ENCODE measurements around the gene SLC37A1. TPM values are rescaled to one million over a fixed set of nuclear protein-coding genes. Genes with fewer than 3 reads are reported as not detected.

The SLC37A1 gene
- total RNA-seq, 1 experiment from 2014 or later = 38.3 TPM

DNA sequence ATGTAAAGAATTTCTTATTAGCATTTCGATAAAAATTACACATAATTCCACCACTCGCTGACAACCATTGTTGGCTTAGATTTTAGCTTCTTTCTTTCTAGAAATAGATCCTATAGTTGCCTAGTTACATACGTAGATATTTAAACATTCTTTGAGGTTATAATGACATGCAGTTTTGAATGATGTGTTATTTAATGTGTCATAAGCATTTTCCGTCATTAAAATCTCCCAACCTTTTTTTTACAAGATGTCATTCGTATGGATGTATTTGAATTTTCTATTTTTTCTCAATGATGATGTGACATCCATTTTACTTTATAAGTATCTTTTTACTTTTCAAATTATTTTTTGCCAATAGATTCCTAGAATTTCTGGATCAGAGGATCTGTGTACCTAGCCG lies 44.7 kb downstream of the SLC37A1 start:
- POLR2A ChIA-PET (ENCODE audit: unreplicated experiment) = no interaction called here
- H3K27ac ChIP-seq (ENCODE audit: low read length) = no peak overlapping the region
- no peaks in the 10 kb centered on the region for H3K4me1 ChIP-seq (ENCODE audit: insufficient read depth, low read length)
- CTCF ChIA-PET = no interaction called here
- no peaks in the 10 kb centered on the region for H3F3A ChIP-seq (ENCODE audit: low read length, unreplicated experiment)
- H3K4me2 ChIP-seq (ENCODE audit: low read length) = no peak overlapping the region
- no peak for TF ChIP-seq EZH2 (IDR thresholded peaks at IDR 0.05; ENCODE audit: low read length, unreplicated experiment)
- TF ChIP-seq, protein P1, sequence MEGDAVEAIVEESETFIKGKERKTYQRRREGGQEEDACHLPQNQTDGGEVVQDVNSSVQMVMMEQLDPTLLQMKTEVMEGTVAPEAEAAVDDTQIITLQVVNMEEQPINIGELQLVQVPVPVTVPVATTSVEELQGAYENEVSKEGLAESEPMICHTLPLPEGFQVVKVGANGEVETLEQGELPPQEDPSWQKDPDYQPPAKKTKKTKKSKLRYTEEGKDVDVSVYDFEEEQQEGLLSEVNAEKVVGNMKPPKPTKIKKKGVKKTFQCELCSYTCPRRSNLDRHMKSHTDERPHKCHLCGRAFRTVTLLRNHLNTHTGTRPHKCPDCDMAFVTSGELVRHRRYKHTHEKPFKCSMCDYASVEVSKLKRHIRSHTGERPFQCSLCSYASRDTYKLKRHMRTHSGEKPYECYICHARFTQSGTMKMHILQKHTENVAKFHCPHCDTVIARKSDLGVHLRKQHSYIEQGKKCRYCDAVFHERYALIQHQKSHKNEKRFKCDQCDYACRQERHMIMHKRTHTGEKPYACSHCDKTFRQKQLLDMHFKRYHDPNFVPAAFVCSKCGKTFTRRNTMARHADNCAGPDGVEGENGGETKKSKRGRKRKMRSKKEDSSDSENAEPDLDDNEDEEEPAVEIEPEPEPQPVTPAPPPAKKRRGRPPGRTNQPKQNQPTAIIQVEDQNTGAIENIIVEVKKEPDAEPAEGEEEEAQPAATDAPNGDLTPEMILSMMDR (conservative IDR thresholded peaks at IDR 0.05; ENCODE audit: low read depth, low read length) = no peak
- TF ChIP-seq EZH2phosphoT487 (IDR thresholded peaks at IDR 0.05; ENCODE audit: borderline replicate concordance, low read length) = no peak
- intact Hi-C loops (cut with micrococcal nuclease) = no loop called here
- no peaks in the 10 kb centered on the region for H4K20me1 ChIP-seq (ENCODE audit: low read length)
- H3K9me2 ChIP-seq (replicated peaks; ENCODE audit: low read length) = no peaks in the 10 kb centered on the region
- ATAC-seq (no peak), DNase-seq (no peak)
- no peak overlapping the region for H3K4me3 ChIP-seq (ENCODE audit: low read length)
- no peaks in the 10 kb centered on the region for H3K27me3 ChIP-seq (ENCODE audit: low read length)
- H3K9ac ChIP-seq (ENCODE audit: low read length) = no peak overlapping the region
- H3K36me3 ChIP-seq (ENCODE audit: low read depth, low read length) = peaks cover 16% of the 10 kb centered on the region
- H3K9me3 ChIP-seq (ENCODE audit: low read length) = no peaks in the 10 kb centered on the region
- no TSS peak for BruUV-seq (replicated peaks)
- H2AFZ ChIP-seq (ENCODE audit: low read length) = no peak overlapping the region
- no peaks in the 10 kb centered on the region for H3K79me2 ChIP-seq (ENCODE audit: low read length)

DNA sequence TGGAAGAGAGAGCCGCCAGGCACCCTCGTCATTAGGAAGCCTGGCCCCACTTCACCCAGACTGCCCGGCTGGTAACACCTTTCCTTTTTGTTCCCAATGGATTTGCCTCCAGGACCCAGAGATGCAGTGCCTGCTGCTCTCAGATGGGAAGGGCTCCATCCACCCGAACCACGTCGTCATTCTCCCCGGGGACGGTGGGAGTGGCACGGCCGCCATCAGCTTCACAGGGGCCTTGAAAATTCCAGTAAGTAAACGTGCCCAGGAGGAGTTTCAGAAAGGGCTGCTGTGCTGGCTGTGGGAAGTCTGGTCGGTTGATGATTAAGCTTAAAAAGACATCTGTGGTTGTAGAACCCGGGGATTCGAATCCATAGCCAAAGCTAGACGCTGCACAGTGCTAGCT lies 45.2 kb downstream of the SLC37A1 start:
- no peaks in the 10 kb centered on the region for H3K9me2 ChIP-seq (replicated peaks; ENCODE audit: low read length)
- H4K20me1 ChIP-seq (ENCODE audit: low read length) = no peaks in the 10 kb centered on the region
- DNase-seq = no peak
- H3K4me3 ChIP-seq (ENCODE audit: low read length) = no peak overlapping the region
- peaks cover 15% of the 10 kb centered on the region for H3K36me3 ChIP-seq (ENCODE audit: low read depth, low read length)
- no peaks in the 10 kb centered on the region for H3F3A ChIP-seq (ENCODE audit: low read length, unreplicated experiment)
- H3K27ac ChIP-seq (ENCODE audit: low read length) = no peak overlapping the region
- CTCF ChIA-PET = no interaction called here
- H3K4me2 ChIP-seq (ENCODE audit: low read length) = no peak overlapping the region
- H3K79me2 ChIP-seq (ENCODE audit: low read length) = no peaks in the 10 kb centered on the region
- no peak for TF ChIP-seq EZH2 (IDR thresholded peaks at IDR 0.05; ENCODE audit: low read length, unreplicated experiment)
- TF ChIP-seq, protein P1 (conservative IDR thresholded peaks at IDR 0.05; ENCODE audit: low read depth, low read length) = no peak
- ATAC-seq = no peak
- no peaks in the 10 kb centered on the region for H3K27me3 ChIP-seq (ENCODE audit: low read length)
- BruUV-seq (replicated peaks) = no TSS peak
- no peaks in the 10 kb centered on the region for H3K4me1 ChIP-seq (ENCODE audit: insufficient read depth, low read length)
- H3K9me3 ChIP-seq (ENCODE audit: low read length) = no peaks in the 10 kb centered on the region
- intact Hi-C loops (cut with micrococcal nuclease) = no loop called here
- no peak overlapping the region for H2AFZ ChIP-seq (ENCODE audit: low read length)
- POLR2A ChIA-PET (ENCODE audit: unreplicated experiment) = no interaction called here
- no peak overlapping the region for H3K9ac ChIP-seq (ENCODE audit: low read length)

DNA sequence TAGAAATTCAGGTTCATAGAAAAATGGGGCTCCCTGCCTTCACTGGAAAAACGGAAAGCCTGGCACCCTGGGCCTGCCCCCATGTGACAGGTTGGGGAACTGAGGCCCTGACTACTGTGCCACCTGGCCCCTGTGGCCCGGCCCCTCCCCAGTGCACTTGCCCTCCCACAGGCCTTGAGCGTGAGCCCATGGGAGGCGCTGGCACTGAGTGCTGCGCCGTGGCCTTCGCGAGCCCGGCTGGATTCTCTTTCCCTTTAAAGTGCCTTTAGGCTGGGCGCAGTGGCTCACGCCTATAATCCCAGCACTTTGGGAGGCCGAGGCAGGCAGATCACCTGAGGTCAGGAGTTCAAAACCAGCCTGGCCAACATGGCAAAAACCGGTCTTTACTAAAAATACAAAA lies 45.7 kb downstream of the SLC37A1 start:
- POLR2A ChIA-PET (ENCODE audit: unreplicated experiment) = no interaction called here
- intact Hi-C loops (cut with micrococcal nuclease) = no loop called here
- Histone ChIP-seq H3K36me3 (ENCODE audit: low read depth, low read length) (peaks cover 11% of the 10 kb centered on the region), H3K27ac (ENCODE audit: low read length) (no peak overlapping the region), H3K4me1 (ENCODE audit: insufficient read depth, low read length) (no peaks in the 10 kb centered on the region), H3K4me2 (ENCODE audit: low read length) (no peak overlapping the region), H4K20me1 (ENCODE audit: low read length) (no peaks in the 10 kb centered on the region), H3K79me2 (ENCODE audit: low read length) (no peaks in the 10 kb centered on the region), H3K9ac (ENCODE audit: low read length) (no peak overlapping the region), H3K9me3 (ENCODE audit: low read length) (no peaks in the 10 kb centered on the region), H3K27me3 (ENCODE audit: low read length) (no peaks in the 10 kb centered on the region), H3K9me2 (replicated peaks; ENCODE audit: low read length) (no peaks in the 10 kb centered on the region), H3F3A (ENCODE audit: low read length, unreplicated experiment) (no peaks in the 10 kb centered on the region), H2AFZ (ENCODE audit: low read length) (no peak overlapping the region), H3K4me3 (ENCODE audit: low read length) (no peak overlapping the region)
- no TSS peak for BruUV-seq (replicated peaks)
- DNase-seq (no peak), ATAC-seq (no peak)
- CTCF ChIA-PET = no interaction called here
- TF ChIP-seq, protein P1 (conservative IDR thresholded peaks at IDR 0.05; ENCODE audit: low read depth, low read length) = no peak
- TF ChIP-seq EZH2 (IDR thresholded peaks at IDR 0.05; ENCODE audit: low read length, unreplicated experiment) = no peak
- TF ChIP-seq EZH2phosphoT487 (IDR thresholded peaks at IDR 0.05; ENCODE audit: borderline replicate concordance, low read length) = no peak
